Measurements from ENCODE around the gene ADAMTSL1. TPM values are rescaled to one million over a fixed set of nuclear protein-coding genes. Genes with fewer than 3 reads are reported as not detected.

ADAMTSL1 gene
- total and polyA plus RNA-seq, 9 of the 15 experiments (the other 6 are each of a cell fraction or from before 2014, with no cell fraction given), result 0.01 TPM; not detected in 8

- DNase-seq (ENCODE audit: extremely low read depth in 1 of 4, low spot score in 3 of 4) (no peak), ATAC-seq (no peak), FAIRE-seq (no peak)
- Histone ChIP-seq H3K4me2 (ENCODE audit: insufficient read depth, low read length) (no peak overlapping the region), H2AFZ (ENCODE audit: low read depth, low read length) (no peak overlapping the region), H3K79me2 (ENCODE audit: control insufficient read depth, insufficient read depth, low read length) (no peaks in the 10 kb centered on the region), H4K20me1 (replicated peaks; ENCODE audit: control insufficient read depth, insufficient read depth, low read length) (no peaks in the 10 kb centered on the region), H3K4me3 (no peak overlapping the region), H3K27ac (ENCODE audit: extremely low read depth, low read depth, low read length) (no peak overlapping the region), H3K9me1 (ENCODE audit: control insufficient read depth, insufficient read depth, low read length) (no peaks in the 10 kb centered on the region), H3K9me3 (replicated peaks; ENCODE audit: control insufficient read depth, insufficient read depth, low read depth, low read length) (no peaks in the 10 kb centered on the region), H3K36me3 (ENCODE audit: control insufficient read depth, insufficient read depth, low read length) (no peaks in the 10 kb centered on the region), H3K27me3 (ENCODE audit: control insufficient read depth in 2 of 2, insufficient read depth in 2 of 2, low read length in 2 of 2) (no peaks in the 10 kb centered on the region), H3K4me1 (replicated peaks in 1 of 2; ENCODE audit: control insufficient read depth in 2 of 2, insufficient read depth in 2 of 2, low read length in 2 of 2) (no peaks in the 10 kb centered on the region), H3K9ac (ENCODE audit: insufficient read depth in 1 of 2, low read depth in 2 of 2, low read length in 2 of 2) (no peak overlapping the region)
- ChIA-PET POLR2A (interaction anchor here (0.7 kb wide), 1 partner anchor 627 kb away, joined by 6 read pairs; no protein-coding TSS in a partner anchor), CTCF (ENCODE audit: low intra/inter-chr PET ratio) (no interaction called here)
- TF ChIP-seq GTF3C2 (IDR thresholded peaks at IDR 0.05; ENCODE audit: borderline replicate concordance, extremely low read depth, insufficient read length) (no peak), TBL1XR1 (IDR thresholded peaks at IDR 0.05; ENCODE audit: low read length in 2 of 2) (no peak), RBM22 (IDR thresholded peaks at IDR 0.05; ENCODE audit: low read depth, low read length, poor library complexity, severe bottlenecking) (no peak), CEBPB (tag; IDR thresholded peaks at IDR 0.05) (no peak), RBM39 (optimal IDR thresholded peaks at IDR 0.05; ENCODE audit: low read depth, low read length) (no peak), MTA3 (IDR thresholded peaks at IDR 0.05; ENCODE audit: borderline replicate concordance) (no peak), ZNF311 (CRISPR knock-in tag; IDR thresholded peaks at IDR 0.05) (no peak), TRIM25 (IDR thresholded peaks at IDR 0.05; ENCODE audit: borderline replicate concordance) (no peak)
- TF ChIP-seq, protein P1, sequence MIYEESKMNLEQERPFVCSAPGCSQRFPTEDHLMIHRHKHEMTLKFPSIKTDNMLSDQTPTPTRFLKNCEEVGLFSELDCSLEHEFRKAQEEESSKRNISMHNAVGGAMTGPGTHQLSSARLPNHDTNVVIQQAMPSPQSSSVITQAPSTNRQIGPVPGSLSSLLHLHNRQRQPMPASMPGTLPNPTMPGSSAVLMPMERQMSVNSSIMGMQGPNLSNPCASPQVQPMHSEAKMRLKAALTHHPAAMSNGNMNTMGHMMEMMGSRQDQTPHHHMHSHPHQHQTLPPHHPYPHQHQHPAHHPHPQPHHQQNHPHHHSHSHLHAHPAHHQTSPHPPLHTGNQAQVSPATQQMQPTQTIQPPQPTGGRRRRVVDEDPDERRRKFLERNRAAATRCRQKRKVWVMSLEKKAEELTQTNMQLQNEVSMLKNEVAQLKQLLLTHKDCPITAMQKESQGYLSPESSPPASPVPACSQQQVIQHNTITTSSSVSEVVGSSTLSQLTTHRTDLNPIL (CRISPR knock-in tag; IDR thresholded peaks at IDR 0.05), result no peak
- TF ChIP-seq, protein P2, sequence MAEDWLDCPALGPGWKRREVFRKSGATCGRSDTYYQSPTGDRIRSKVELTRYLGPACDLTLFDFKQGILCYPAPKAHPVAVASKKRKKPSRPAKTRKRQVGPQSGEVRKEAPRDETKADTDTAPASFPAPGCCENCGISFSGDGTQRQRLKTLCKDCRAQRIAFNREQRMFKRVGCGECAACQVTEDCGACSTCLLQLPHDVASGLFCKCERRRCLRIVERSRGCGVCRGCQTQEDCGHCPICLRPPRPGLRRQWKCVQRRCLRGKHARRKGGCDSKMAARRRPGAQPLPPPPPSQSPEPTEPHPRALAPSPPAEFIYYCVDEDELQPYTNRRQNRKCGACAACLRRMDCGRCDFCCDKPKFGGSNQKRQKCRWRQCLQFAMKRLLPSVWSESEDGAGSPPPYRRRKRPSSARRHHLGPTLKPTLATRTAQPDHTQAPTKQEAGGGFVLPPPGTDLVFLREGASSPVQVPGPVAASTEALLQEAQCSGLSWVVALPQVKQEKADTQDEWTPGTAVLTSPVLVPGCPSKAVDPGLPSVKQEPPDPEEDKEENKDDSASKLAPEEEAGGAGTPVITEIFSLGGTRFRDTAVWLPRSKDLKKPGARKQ (CRISPR knock-in tag; IDR thresholded peaks at IDR 0.05), result no peak
- 2% methylated on average over 13 of the region's 31 CpGs for WGBS (ENCODE audit: insufficient coverage, low coverage, missing lambda C conversion rate)
- in situ Hi-C loops (cut with MboI) (no loop called here), intact Hi-C loops (cut with micrococcal nuclease) (no loop called here)
- no TSS peak for BruUV-seq (replicated peaks)
Observed at GRCh38 chr9:18438300-18438925, 35.5 kb upstream of the ADAMTSL1 start.

All from K562 (cell line).